Dendritic cell treated with granulocyte-macrophage colony-stimulating factor and Interleukin-4, amounts not matched to agents 40 ng/mL and 50 ng/mL, for 4 days (primary cell): Measurements from ENCODE around the gene HIGD2A.
A peak's percentile ranks its signal among the peaks of the same experiment; 100 is the strongest.

Experiments used
- H3K27ac Mint-ChIP-seq: one replicate; pipeline ENCODE4 v1.8.0; 2022; ENCODE audit warnings: mild to moderate bottlenecking, mixed read lengths
- H3K27me3 Mint-ChIP-seq: one replicate; pipeline ENCODE4 v1.8.0; 2022; ENCODE audit warnings: mild to moderate bottlenecking, mixed read lengths
- H3K36me3 Mint-ChIP-seq: one replicate; pipeline ENCODE4 v1.8.0; 2022; ENCODE audit warnings: low read depth, mixed read lengths
- H3K4me1 Mint-ChIP-seq: one replicate; pipeline ENCODE4 v1.8.0; 2022; ENCODE audit warnings: low read depth, mixed read lengths
- H3K4me3 Mint-ChIP-seq: one replicate; pipeline ENCODE4 v1.8.0; 2022; ENCODE audit warnings: mild to moderate bottlenecking, moderate library complexity, mixed read lengths
- H3K9me3 Mint-ChIP-seq: one replicate; pipeline ENCODE4 v1.8.0; 2022; ENCODE audit warnings: mixed read lengths
- intact Hi-C: fragments of 100-400 bp; cut with micrococcal nuclease; formaldehyde crosslinking; loops from one replicate; pipeline ENCODE4 v1.15.0; 2022

The HIGD2A gene

DNA sequence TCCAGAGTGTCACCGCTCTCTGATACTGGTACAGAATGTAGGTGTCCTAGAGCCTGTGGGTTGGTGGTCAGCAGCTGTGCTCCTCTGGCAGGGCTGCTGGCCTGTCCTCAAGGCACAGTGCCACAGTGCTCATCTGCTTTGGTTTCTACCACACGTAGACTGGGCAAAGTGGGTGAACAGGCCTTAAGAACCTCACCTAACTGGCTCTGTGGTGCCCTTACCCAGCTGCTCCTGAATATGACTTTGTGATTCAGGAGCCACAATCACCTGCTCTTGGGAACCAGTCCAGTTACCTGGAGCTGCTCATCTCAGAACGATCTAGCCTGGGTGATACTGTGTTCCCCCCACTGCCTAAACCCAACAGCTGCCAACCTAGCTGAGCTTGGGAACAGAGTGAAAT is 6.6 kb upstream of the HIGD2A start:
- H3K4me1 Mint-ChIP-seq, result peaks cover 30% of the 10 kb centered on the region
- no peak overlapping the region for H3K27ac Mint-ChIP-seq
- H3K36me3 Mint-ChIP-seq, result peaks cover 51% of the 10 kb centered on the region
- no peaks in the 10 kb centered on the region for H3K9me3 Mint-ChIP-seq
- H3K27me3 Mint-ChIP-seq, result no peaks in the 10 kb centered on the region
- no peak overlapping the region for H3K4me3 Mint-ChIP-seq
- intact Hi-C loops, result loop anchor here (10.0 kb wide), 1 partner anchor 153 kb away; the partner anchor contains the start of gene RNF44

DNA sequence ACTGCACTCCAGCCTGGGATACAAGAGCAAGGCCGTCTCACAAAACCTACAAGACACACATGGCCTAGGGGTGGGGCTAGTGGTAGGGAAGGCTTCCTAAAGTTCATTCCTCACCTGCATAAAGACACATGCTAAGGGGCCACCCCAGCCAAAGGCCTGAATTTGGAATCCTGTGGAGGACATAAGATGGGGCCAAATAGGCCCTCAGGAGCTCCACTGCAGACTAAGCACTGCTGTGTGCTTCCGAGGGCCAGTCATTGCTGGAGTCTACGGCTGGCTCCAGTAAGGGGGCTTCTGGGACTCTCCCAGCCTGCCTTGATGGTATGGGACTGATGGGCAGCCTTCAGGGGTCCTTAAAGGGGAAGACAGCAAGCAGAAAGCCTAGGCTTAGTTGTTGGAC is 5.8 kb upstream of the HIGD2A start:
- Mint-ChIP-seq H3K27me3 (no peaks in the 10 kb centered on the region), H3K27ac (no peak overlapping the region), H3K9me3 (no peaks in the 10 kb centered on the region), H3K4me1 (peaks cover 38% of the 10 kb centered on the region), H3K36me3 (peaks cover 58% of the 10 kb centered on the region), H3K4me3 (no peak overlapping the region)
- intact Hi-C loops, result loop anchor here (10.0 kb wide), 1 partner anchor 152 kb away; the partner anchor contains the start of gene RNF44

DNA sequence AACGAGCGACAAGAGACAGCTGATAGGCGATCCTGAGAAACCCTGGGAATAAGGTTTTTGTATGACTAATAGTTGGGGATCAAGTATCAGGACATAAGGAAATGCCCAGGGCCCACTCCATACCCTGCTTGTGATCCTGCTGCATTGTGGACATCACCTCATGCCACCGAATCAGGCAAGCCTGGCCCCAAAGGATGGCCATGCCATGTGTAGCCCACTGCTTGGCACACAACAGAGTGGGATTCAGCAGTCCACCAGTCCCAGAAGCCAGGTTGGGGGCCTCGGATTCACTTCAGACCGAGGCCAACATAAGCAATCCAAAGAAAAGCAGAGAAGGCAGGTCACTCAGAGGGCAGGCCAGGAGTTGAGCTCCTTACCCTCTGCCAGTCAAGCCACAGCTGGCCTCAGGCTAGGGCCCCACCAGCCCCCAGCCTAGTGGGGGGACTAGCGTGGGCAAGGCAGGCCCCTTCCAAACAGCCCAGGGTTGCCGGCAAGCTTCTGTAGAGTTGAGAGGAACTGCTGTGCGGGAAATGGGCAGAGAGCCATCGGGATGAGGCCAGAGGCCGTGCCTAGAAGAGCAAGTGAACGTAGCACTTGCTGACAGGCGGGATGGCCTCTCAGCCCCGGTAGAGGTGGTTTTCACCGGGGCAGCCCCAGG is 5.2 kb upstream of the HIGD2A start:
- H3K4me3 Mint-ChIP-seq, result no peak overlapping the region
- H3K36me3 Mint-ChIP-seq, result peaks cover 64% of the 10 kb centered on the region
- H3K27ac Mint-ChIP-seq, result no peak overlapping the region
- peaks cover 42% of the 10 kb centered on the region for H3K4me1 Mint-ChIP-seq
- no peaks in the 10 kb centered on the region for H3K27me3 Mint-ChIP-seq
- intact Hi-C loops, result loop anchor here (10.0 kb wide), 1 partner anchor 151 kb away; the partner anchor contains the start of gene RNF44
- H3K9me3 Mint-ChIP-seq, result no peaks in the 10 kb centered on the region

DNA sequence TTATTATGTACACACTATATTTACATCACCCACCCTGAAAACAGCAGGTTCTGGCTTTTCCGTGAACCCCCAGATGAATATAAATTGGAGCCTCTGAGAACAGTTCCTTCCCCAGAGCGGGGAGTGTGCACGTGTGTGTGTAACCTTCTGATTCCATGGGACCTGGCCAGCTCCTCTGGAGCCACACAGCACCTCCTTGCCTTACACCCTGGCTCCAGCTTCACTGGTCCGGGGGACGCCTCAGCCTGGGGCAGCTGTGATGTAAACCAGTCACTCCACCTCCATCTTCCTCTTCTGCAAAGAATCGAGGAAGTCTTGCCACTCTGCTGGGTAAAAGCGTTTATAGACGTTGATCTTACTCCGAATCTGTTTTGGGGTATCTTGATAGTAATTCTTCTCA is 4.6 kb upstream of the HIGD2A start:
- intact Hi-C loops, result loop anchor here (10.0 kb wide), 1 partner anchor 151 kb away; the partner anchor contains the start of gene RNF44
- peaks cover 70% of the 10 kb centered on the region for H3K36me3 Mint-ChIP-seq

DNA sequence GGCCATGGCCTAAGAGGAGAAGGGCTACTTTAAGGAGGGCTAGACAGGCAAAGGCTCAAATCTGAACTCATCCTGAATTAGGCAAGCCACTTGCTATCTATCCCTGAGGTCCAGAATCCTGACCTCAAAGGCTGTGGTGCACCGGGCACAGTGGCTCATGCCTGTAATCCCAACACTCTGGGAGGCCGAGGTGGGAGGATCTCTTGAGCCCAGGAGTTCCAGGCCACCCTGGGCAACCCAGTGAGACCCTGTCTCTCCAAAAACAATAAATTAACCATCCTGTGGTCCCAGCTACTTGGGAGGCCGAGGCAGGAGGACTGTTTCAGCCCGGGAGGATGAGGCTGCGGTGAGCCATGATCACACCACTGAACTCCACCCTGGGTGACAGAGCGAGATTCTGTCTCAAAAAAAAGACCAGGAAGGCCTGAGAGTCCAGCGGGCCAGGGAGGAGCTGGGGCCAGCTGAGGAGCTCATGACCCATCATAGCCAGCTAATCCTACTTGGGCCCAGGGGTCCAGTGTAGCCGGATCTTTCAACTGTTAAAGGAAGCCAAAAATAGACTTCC is 4.1 kb upstream of the HIGD2A start:
- H3K9me3 Mint-ChIP-seq, result no peaks in the 10 kb centered on the region
- intact Hi-C loops, result loop anchor here (10.0 kb wide), 1 partner anchor 150 kb away; the partner anchor contains the start of gene RNF44
- peaks cover 75% of the 10 kb centered on the region for H3K36me3 Mint-ChIP-seq
- H3K4me3 Mint-ChIP-seq, result no peak overlapping the region
- no peaks in the 10 kb centered on the region for H3K27me3 Mint-ChIP-seq
- H3K4me1 Mint-ChIP-seq, result peaks cover 42% of the 10 kb centered on the region
- H3K27ac Mint-ChIP-seq, result peak overlapping the region; percentile 13

More for the DNA sequence above, 4.6 kb upstream of the HIGD2A start:
- Mint-ChIP-seq H3K4me3 (no peak overlapping the region), H3K27ac (no peak overlapping the region), H3K27me3 (no peaks in the 10 kb centered on the region), H3K4me1 (peaks cover 42% of the 10 kb centered on the region), H3K9me3 (no peaks in the 10 kb centered on the region)

DNA sequence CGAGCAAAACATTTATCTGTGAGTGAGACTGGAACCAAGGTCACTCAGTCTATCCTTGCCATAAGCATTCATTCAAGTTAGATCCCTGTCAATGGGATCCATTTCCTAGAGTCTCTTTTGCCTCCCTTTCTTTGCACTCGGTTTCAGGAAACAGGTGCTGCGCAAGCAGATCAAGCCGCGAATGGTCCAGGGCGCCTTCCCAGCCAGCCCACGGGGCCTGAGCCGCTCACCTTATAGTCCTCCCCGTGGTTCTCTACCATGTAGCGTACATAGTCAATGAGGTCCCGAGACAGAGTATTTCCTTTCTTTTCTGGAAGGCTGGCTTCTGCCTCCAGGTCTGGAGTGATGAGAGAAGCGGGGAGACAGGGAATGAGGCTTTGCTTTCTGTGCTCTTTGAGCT is 3.6 kb upstream of the HIGD2A start:
- Mint-ChIP-seq H3K36me3 (peaks cover 76% of the 10 kb centered on the region), H3K4me3 (no peak overlapping the region), H3K4me1 (peaks cover 42% of the 10 kb centered on the region), H3K27me3 (no peaks in the 10 kb centered on the region), H3K9me3 (no peaks in the 10 kb centered on the region), H3K27ac (peak overlapping the region; percentile 13)
- intact Hi-C loops, result loop anchor here (10.0 kb wide), 1 partner anchor 150 kb away; the partner anchor contains the start of gene RNF44

DNA sequence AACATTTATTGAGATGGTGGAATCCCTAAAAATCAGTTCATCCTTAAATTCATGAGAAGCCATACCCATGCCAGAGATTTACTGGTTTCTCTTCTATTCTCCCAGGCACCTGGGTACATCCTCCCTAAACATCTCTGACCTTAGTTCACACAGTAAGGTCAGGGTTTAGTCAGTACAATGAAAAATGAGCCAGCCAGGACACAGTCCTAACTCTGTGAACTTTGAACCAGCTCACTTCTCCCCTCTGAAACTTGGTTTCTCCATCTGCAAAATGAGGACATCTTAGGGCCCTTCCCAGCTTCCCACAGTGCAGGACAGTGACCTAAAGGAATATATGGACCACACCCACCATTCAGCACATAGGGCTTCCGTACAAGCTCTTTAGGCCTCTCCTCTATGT is 2.1 kb upstream of the HIGD2A start:
- Mint-ChIP-seq H3K4me3 (no peak overlapping the region), H3K27me3 (no peaks in the 10 kb centered on the region), H3K4me1 (peaks cover 56% of the 10 kb centered on the region), H3K36me3 (peaks cover 90% of the 10 kb centered on the region), H3K9me3 (no peaks in the 10 kb centered on the region), H3K27ac (peak overlapping the region; percentile 35)
- intact Hi-C loops, result loop anchor here (10.0 kb wide), 1 partner anchor 148 kb away; the partner anchor contains the start of gene RNF44

DNA sequence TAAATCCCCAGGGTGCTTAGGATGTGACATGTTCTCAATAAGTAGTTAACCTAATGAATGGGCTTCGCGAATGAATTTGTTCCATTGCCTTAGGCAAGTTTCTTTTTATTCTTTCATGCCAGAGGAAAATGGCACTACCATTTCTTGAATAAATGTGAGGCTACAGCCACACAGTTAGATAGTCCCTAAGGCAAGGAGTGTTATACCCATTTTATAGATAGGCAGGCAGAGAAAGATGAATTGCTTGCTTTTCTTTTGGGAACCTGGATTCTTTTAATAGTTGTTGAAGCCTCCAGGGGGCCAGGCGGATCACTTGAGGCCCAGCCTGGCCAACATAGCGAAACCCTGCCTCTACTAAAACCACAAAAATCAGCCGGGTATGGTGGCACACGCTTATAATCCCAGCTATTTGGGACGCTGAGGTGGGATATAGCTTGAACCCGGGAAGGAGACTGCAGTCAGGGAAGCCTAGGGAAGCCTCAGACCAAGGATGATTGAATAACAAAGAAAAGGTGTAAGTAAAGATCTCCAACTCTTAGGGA is 1.1 kb upstream of the HIGD2A start:
- Mint-ChIP-seq H3K27ac (peak overlapping the region; percentile 100), H3K4me1 (peaks cover 66% of the 10 kb centered on the region), H3K9me3 (no peaks in the 10 kb centered on the region), H3K36me3 (peaks cover 90% of the 10 kb centered on the region), H3K4me3 (peak overlapping the region; percentile 100), H3K27me3 (no peaks in the 10 kb centered on the region)
- intact Hi-C loops, result loop anchor here (10.0 kb wide), 1 partner anchor 147 kb away; the partner anchor contains the start of gene RNF44

DNA sequence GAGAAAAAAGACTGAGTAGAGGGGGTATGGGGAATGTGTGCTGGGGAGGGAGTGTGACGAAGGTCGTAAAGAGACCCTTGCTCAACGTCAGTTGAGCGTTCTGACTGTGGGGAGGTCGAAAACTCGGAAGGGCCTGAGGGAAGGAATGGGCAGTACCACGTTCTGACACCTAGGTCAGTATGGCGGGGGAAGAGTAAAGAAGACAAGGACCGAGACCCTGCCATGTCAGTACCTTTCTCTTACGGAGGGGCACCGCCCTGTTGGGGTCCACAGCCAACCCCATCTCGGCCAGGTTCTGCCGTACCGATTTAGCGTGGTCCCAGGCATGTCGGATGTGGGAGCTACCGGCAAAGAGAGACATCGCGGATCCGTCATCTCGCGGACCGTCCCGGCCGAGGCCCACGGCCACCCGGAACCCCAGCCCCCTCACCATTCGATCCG is 528 bp upstream of the HIGD2A start:
- Mint-ChIP-seq H3K27ac (peak overlapping the region; percentile 100), H3K4me3 (peak overlapping the region; percentile 100), H3K36me3 (peaks cover 90% of the 10 kb centered on the region), H3K27me3 (no peaks in the 10 kb centered on the region), H3K9me3 (no peaks in the 10 kb centered on the region), H3K4me1 (peaks cover 72% of the 10 kb centered on the region)
- intact Hi-C loops, result loop anchor here (1.0 to 10.0 kb wide), 3 partner anchors 23 to 147 kb away; partner anchors contain the start of genes ARL10, KIAA1191 and RNF44

DNA sequence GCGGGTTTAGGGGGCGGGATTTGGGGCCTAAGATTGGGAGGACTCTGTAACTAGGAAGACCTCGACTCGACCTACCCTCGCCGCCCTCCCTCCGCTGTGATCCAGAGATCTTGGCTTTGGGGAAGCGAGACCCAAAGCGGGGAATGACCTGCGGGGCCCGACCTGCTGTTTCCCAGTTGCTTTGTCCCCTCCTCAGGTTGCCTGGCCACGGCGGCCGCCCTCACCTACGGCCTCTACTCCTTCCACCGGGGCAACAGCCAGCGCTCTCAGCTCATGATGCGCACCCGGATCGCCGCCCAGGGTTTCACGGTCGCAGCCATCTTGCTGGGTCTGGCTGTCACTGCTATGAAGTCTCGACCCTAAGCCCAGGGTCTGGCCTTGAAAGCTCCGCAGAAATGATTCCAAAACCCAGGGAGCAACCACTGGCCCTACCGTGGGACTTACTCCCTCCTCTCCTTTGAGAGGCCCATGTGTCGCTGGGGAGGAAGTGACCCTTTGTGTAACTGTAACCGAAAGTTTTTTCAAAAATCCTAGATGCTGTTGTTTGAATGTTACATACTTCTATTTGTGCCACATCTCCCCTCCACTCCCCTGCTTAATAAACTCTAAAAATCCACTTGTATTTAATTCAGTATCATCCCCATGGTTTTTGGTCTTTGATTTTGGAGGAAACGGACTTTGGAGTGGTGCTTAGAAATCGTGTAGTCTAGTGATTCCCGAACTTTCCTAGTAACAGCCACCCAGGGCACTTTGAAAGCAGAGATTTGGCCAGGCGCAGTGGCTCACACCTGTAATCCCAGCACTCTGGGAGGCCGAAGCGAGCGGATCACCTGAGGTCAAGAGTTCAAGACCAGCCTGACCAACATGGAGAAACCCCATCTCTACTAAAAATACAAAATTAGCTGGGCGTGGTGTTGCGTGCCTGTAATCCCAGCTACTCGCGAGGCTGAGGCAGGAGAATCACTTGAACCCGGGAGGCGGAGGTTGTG is 878 bp downstream of the HIGD2A start:
- H3K4me1 Mint-ChIP-seq, result peaks cover 72% of the 10 kb centered on the region
- peak overlapping the region; percentile 100 for H3K27ac Mint-ChIP-seq
- peak overlapping the region; percentile 100 for H3K4me3 Mint-ChIP-seq
- H3K36me3 Mint-ChIP-seq, result peaks cover 90% of the 10 kb centered on the region
- intact Hi-C loops, result loop anchor here (1.0 to 10.0 kb wide), 3 partner anchors 27 to 145 kb away; partner anchors contain the start of genes CLTB, FAF2 and RNF44
- no peaks in the 10 kb centered on the region for H3K27me3 Mint-ChIP-seq
- H3K9me3 Mint-ChIP-seq, result no peaks in the 10 kb centered on the region

DNA sequence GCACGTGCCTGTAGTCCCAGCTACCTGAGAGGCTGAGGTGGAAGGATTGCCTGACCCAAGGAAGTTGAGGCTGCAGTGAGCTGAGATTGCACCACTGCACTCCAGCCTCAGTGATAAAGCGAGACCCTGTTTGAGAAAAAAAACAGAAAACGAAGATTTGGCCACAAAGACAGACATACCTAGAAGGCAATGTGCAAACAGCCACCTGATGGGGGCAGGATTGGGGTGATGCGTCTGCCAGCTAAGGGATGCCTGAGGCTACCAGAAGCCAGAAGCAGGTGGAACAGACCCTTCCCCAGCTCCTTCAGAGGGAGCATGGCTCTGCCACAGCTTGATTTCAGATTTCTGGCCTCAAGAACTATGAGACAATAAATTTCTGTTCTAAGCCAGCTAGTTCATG is 2.9 kb downstream of the HIGD2A start:
- H3K27me3 Mint-ChIP-seq, result no peaks in the 10 kb centered on the region
- H3K4me3 Mint-ChIP-seq, result peak overlapping the region; percentile 64
- peaks cover 58% of the 10 kb centered on the region for H3K4me1 Mint-ChIP-seq
- no peaks in the 10 kb centered on the region for H3K9me3 Mint-ChIP-seq
- peaks cover 92% of the 10 kb centered on the region for H3K36me3 Mint-ChIP-seq
- H3K27ac Mint-ChIP-seq, result peak overlapping the region; percentile 100
- intact Hi-C loops, result no loop called here

DNA sequence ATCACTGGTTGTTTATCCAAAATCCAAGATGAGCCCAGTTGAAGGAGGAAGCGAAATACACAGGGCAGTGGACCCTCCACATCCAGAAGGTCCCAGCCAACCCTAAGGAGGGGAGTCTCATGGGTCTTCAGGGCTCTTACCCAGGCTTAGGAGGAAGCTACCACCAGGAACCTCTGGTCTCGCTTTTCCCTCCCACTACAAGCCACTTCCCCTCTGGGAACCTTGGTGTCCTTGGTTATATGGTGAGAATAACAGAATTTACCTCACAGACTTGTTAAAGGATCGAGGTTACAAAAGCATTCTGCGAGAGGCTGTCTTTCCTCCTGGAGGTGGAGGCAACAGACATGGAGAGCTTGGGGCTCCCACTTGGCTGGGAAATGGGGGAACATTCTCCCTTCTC is 3.4 kb downstream of the HIGD2A start:
- peaks cover 58% of the 10 kb centered on the region for H3K4me1 Mint-ChIP-seq
- intact Hi-C loops, result no loop called here
- peak overlapping the region; percentile 100 for H3K27ac Mint-ChIP-seq
- H3K27me3 Mint-ChIP-seq, result no peaks in the 10 kb centered on the region
- peak overlapping the region; percentile 64 for H3K4me3 Mint-ChIP-seq
- no peaks in the 10 kb centered on the region for H3K9me3 Mint-ChIP-seq
- H3K36me3 Mint-ChIP-seq, result peaks cover 92% of the 10 kb centered on the region

DNA sequence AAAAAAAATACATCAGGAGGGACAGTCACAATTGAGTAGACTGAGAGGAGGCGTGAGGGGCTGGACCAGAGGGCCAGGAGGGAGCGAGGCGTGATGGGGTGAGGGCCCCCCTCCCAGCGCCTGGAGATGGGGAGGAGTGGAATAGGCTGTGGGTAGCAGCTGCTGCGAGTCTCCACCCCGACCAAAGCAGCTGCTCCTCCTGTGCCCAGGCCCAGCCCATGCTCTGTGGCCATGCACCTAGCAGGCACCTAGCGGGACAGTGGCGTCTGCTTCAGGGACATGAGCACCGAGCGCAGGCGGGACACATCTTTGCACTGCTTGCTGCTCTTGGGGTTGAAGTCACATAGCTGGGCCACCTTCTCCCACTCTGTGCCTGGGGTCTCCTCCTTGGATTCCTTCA is 4.0 kb downstream of the HIGD2A start:
- intact Hi-C loops, result no loop called here
- Mint-ChIP-seq H3K4me1 (peaks cover 55% of the 10 kb centered on the region), H3K27ac (peak overlapping the region; percentile 100), H3K36me3 (peaks cover 93% of the 10 kb centered on the region), H3K27me3 (no peaks in the 10 kb centered on the region), H3K9me3 (no peaks in the 10 kb centered on the region), H3K4me3 (peak overlapping the region; percentile 64)
